ENCODE results near the gene FUT3.

DNA sequence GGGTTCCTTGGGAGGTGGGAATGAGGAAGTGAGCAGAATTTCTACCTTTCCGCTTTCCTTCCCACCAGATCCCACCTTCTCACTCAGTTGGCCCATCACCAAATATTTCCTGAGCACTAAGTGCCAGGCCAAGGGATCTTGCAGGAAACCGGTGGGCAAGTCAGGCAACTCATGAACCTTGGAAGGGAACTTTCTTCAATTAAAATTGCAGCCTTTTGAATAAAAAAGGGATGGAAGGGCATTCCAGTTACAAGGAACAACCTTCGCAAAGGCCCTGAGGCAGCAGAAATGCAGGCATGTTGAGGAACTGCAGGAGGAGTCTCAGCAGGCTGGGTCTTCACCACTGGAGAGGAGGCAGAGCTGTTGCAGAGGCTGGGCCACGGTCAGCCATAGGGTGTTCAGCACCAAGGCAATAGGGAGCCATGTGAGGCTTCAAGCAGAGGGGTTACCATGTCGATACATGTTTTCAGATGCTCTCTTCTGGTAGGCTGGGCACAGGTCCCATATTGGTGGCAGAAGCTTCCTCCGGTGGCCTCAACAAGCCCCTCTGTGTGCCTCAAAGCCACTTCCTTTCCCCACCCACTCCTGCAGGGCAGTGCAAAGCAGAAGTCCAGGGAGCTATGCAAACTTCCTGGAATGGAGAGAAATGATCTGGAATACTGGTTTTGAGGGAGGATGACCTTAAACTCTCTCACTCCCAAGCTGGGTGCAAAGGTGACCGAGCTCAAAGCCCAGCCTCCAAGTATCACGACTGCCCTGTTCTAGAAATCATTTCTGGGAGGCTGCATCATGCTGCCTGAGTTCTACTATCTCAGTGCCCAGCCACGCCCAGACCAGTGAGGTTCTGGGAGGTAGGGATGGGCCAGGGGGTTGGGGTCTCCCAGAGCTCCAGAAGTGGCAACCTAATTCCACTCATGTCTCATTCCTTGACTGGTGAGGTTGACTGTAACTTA is 11.9 kb downstream of the FUT3 start, which contains the start of gene FUT6:
- no peak for TF ChIP-seq EZH2phosphoT487 (IDR thresholded peaks at IDR 0.05; ENCODE audit: borderline replicate concordance)
- no peak for TF ChIP-seq CTCF (conservative IDR thresholded peaks at IDR 0.05; ENCODE audit: low read length)
